T-helper 2 cell treated with Interferon-gamma antibody and Interleukin-4, amounts not matched to agents 5 μg/mL and 100 μg/mL, for 36 hours (primary cell): ENCODE measurements around the gene USP25.

ENCODE experiments used
- DNase-seq: peaks from one replicate; pipeline ENCODE4 v3.0.0; 2021; ENCODE audit warnings: low spot score
- H3K27ac Mint-ChIP-seq: one replicate; pipeline ENCODE4 v1.8.0; 2021; ENCODE audit warnings: mild to moderate bottlenecking, mixed read lengths
- H3K27me3 Mint-ChIP-seq: one replicate; pipeline ENCODE4 v1.8.0; 2021; ENCODE audit warnings: low read depth, mixed read lengths
- H3K36me3 Mint-ChIP-seq: one replicate; pipeline ENCODE4 v1.8.0; 2021; ENCODE audit warnings: low read depth, mixed read lengths
- H3K4me1 Mint-ChIP-seq: one replicate; pipeline ENCODE4 v1.8.0; 2021; ENCODE audit warnings: low read depth, mixed read lengths
- H3K4me3 Mint-ChIP-seq: one replicate; pipeline ENCODE4 v1.8.0; 2022; ENCODE audit warnings: mild to moderate bottlenecking, moderate library complexity, mixed read lengths
- H3K9me3 Mint-ChIP-seq: one replicate; pipeline ENCODE4 v1.8.0; 2021; ENCODE audit warnings: mixed read lengths

The USP25 gene

GRCh38 chr21:15793109-15793508 lies 63.3 kb downstream of the USP25 start:
- Mint-ChIP-seq H3K4me3 (no peak overlapping the region), H3K27me3 (no peaks in the 10 kb centered on the region), H3K36me3 (peaks cover 18% of the 10 kb centered on the region), H3K9me3 (no peaks in the 10 kb centered on the region), H3K4me1 (peaks cover 36% of the 10 kb centered on the region), H3K27ac (no peak overlapping the region)
- no peak for DNase-seq

- peaks cover 41% of the 10 kb centered on the region for H3K4me1 Mint-ChIP-seq
- H3K27ac Mint-ChIP-seq, result no peak overlapping the region
- H3K36me3 Mint-ChIP-seq, result peaks cover 18% of the 10 kb centered on the region
- H3K9me3 Mint-ChIP-seq, result no peaks in the 10 kb centered on the region
- no peaks in the 10 kb centered on the region for H3K27me3 Mint-ChIP-seq
- no peak for DNase-seq
- no peak overlapping the region for H3K4me3 Mint-ChIP-seq
Measured at GRCh38 chr21:15793550-15794235, 63.9 kb downstream of the USP25 start.

- H3K27me3 Mint-ChIP-seq, result no peaks in the 10 kb centered on the region
- H3K27ac Mint-ChIP-seq, result no peak overlapping the region
- H3K9me3 Mint-ChIP-seq, result no peaks in the 10 kb centered on the region
- peaks cover 18% of the 10 kb centered on the region for H3K36me3 Mint-ChIP-seq
- peaks cover 42% of the 10 kb centered on the region for H3K4me1 Mint-ChIP-seq
- H3K4me3 Mint-ChIP-seq, result no peak overlapping the region
- DNase-seq, result no peak
Measured at GRCh38 chr21:15794277-15794912, 64.6 kb downstream of the USP25 start.

- no peaks in the 10 kb centered on the region for H3K9me3 Mint-ChIP-seq
- no peak overlapping the region for H3K4me3 Mint-ChIP-seq
- peaks cover 40% of the 10 kb centered on the region for H3K4me1 Mint-ChIP-seq
- H3K27ac Mint-ChIP-seq, result no peak overlapping the region
- no peaks in the 10 kb centered on the region for H3K27me3 Mint-ChIP-seq
- H3K36me3 Mint-ChIP-seq, result peaks cover 20% of the 10 kb centered on the region
- DNase-seq, result no peak
Measured at GRCh38 chr21:15795533-15795932, 65.8 kb downstream of the USP25 start.

GRCh38 chr21:15797577-15798363 lies 68.0 kb downstream of the USP25 start:
- no peaks in the 10 kb centered on the region for H3K9me3 Mint-ChIP-seq
- peaks cover 40% of the 10 kb centered on the region for H3K4me1 Mint-ChIP-seq
- no peaks in the 10 kb centered on the region for H3K27me3 Mint-ChIP-seq
- no peak overlapping the region for H3K27ac Mint-ChIP-seq
- H3K36me3 Mint-ChIP-seq, result peaks cover 24% of the 10 kb centered on the region
- peak overlapping the region; percentile 19 for H3K4me3 Mint-ChIP-seq
- no peak for DNase-seq

- H3K4me1 Mint-ChIP-seq, result peaks cover 27% of the 10 kb centered on the region
- no peaks in the 10 kb centered on the region for H3K9me3 Mint-ChIP-seq
- no peak overlapping the region for H3K27ac Mint-ChIP-seq
- H3K27me3 Mint-ChIP-seq, result no peaks in the 10 kb centered on the region
- no peak for DNase-seq
- no peak overlapping the region for H3K4me3 Mint-ChIP-seq
- peaks cover 28% of the 10 kb centered on the region for H3K36me3 Mint-ChIP-seq
Measured at GRCh38 chr21:15801352-15801863, 71.6 kb downstream of the USP25 start.

GRCh38 chr21:15804247-15805005 lies 74.6 kb downstream of the USP25 start:
- Mint-ChIP-seq H3K4me3 (no peak overlapping the region), H3K36me3 (peaks cover 37% of the 10 kb centered on the region), H3K27ac (no peak overlapping the region), H3K4me1 (peaks cover 6% of the 10 kb centered on the region), H3K9me3 (no peaks in the 10 kb centered on the region), H3K27me3 (no peaks in the 10 kb centered on the region)
- no peak for DNase-seq

GRCh38 chr21:15809065-15809464 lies 79.3 kb downstream of the USP25 start:
- H3K4me1 Mint-ChIP-seq, result peaks cover 10% of the 10 kb centered on the region
- no peak overlapping the region for H3K4me3 Mint-ChIP-seq
- no peak for DNase-seq
- H3K27me3 Mint-ChIP-seq, result no peaks in the 10 kb centered on the region
- no peak overlapping the region for H3K27ac Mint-ChIP-seq
- H3K36me3 Mint-ChIP-seq, result peaks cover 55% of the 10 kb centered on the region
- peaks cover 12% of the 10 kb centered on the region for H3K9me3 Mint-ChIP-seq

GRCh38 chr21:15809818-15810217 lies 80.0 kb downstream of the USP25 start:
- Mint-ChIP-seq H3K27ac (no peak overlapping the region), H3K36me3 (peaks cover 62% of the 10 kb centered on the region), H3K27me3 (no peaks in the 10 kb centered on the region), H3K9me3 (peaks cover 19% of the 10 kb centered on the region), H3K4me1 (peaks cover 10% of the 10 kb centered on the region), H3K4me3 (no peak overlapping the region)
- no peak for DNase-seq

- Mint-ChIP-seq H3K27ac (no peak overlapping the region), H3K27me3 (no peaks in the 10 kb centered on the region), H3K4me1 (peaks cover 6% of the 10 kb centered on the region), H3K9me3 (peaks cover 35% of the 10 kb centered on the region), H3K4me3 (no peak overlapping the region), H3K36me3 (peaks cover 76% of the 10 kb centered on the region)
- DNase-seq, result no peak
Measured at GRCh38 chr21:15815285-15815684, 85.5 kb downstream of the USP25 start.

- H3K9me3 Mint-ChIP-seq, result peaks cover 12% of the 10 kb centered on the region
- no peaks in the 10 kb centered on the region for H3K27me3 Mint-ChIP-seq
- no peak for DNase-seq
- peaks cover 22% of the 10 kb centered on the region for H3K4me1 Mint-ChIP-seq
- H3K4me3 Mint-ChIP-seq, result no peak overlapping the region
- peaks cover 48% of the 10 kb centered on the region for H3K36me3 Mint-ChIP-seq
- H3K27ac Mint-ChIP-seq, result no peak overlapping the region
Measured at GRCh38 chr21:15820327-15820726, 90.5 kb downstream of the USP25 start.

- Mint-ChIP-seq H3K27ac (no peak overlapping the region), H3K4me3 (no peak overlapping the region), H3K36me3 (peaks cover 44% of the 10 kb centered on the region), H3K27me3 (no peaks in the 10 kb centered on the region), H3K4me1 (peaks cover 23% of the 10 kb centered on the region), H3K9me3 (peaks cover 8% of the 10 kb centered on the region)
- no peak for DNase-seq
Measured at GRCh38 chr21:15820852-15821379, 91.1 kb downstream of the USP25 start.

- peak overlapping the region; percentile 67 for H3K4me3 Mint-ChIP-seq
- H3K36me3 Mint-ChIP-seq, result peaks cover 29% of the 10 kb centered on the region
- DNase-seq, result no peak
- no peaks in the 10 kb centered on the region for H3K27me3 Mint-ChIP-seq
- no peaks in the 10 kb centered on the region for H3K9me3 Mint-ChIP-seq
- peak overlapping the region; percentile 45 for H3K27ac Mint-ChIP-seq
- H3K4me1 Mint-ChIP-seq, result peaks cover 26% of the 10 kb centered on the region
Measured at GRCh38 chr21:15823486-15824150, 93.8 kb downstream of the USP25 start.
